CD4-positive, alpha-beta T cell treated with Interleukin-12 subunit alpha and Interleukin-12 subunit beta, for 1 hour (primary cell): ENCODE measurements around the gene PCDHGA11.
"Not testable (repeated sequence)": the region's sequence is repeated elsewhere in the genome, so short reads cannot be mapped to it uniquely, and the experiment has no call there.

Experiments used
- DNase-seq: peaks from one replicate; pipeline ENCODE4 v3.0.0-alpha.2; 2020

PCDHGA11 gene

DNA sequence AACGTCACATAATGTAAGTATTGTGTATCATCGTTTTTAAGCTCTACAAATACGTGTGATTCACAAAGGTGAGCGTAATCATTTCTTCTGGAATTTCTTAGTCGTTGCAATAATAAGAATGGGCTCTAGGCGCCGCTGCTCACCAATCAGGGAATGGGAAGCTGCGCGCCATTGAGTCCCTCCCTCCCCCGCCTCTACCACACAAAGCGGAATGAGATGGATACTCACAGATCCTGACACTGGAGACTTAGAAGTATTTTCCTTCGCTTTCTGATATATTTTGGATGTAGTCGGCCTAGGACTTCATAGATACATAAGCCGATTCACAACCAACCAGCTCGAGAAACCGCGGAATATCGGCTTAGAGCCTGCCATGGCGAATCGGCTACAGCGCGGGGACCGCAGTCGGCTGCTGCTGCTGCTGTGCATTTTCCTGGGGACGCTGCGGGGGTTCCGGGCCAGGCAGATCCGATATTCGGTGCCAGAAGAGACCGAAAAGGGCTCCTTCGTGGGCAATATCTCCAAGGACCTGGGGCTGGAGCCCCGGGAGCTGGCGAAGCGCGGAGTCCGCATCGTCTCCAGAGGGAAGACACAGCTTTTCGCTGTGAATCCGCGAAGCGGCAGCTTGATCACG lies at the start of gene PCDHGA11:
Gene PCDHGA11 (plus strand): TSS at position 197 of the 634 bp plus-strand sequence. CDS start 177 bp downstream, at position 374.
- peak; percentile 50 for DNase-seq

- DNase-seq = no peak
These were observed 49.0 kb upstream of the PCDHGA11 start for GRCh38 chr5:141371572-141372475.

DNA sequence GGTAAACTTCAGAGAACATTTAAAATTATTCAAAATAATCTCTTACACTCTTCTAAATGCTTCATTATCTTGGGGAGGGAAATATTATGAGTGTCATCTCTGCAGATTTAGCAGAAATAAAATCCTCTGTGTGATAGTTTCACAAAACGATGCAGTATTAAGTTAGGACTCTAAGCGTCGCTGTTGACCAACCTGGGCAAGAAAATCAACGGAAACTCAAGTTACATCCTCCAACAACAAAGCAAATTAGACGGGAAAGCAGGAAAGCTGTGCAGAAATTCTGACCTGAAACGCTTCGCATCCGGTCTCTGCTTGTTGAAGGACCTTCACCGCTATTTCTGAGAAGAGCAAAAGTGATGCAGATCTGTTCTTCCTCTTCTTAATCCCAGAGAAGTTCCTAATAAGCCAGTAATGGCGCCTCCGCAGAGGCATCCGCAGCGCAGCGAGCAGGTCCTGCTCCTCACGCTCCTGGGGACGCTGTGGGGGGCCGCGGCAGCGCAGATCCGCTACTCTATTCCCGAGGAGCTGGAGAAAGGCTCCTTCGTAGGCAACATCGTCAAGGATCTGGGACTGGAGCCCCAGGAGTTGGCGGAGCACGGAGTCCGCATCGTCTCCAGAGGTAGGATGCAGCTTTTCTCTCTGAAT lies 47.1 kb upstream of the PCDHGA11 start, which contains the start of gene PCDHGA6:
Gene PCDHGA6 (plus strand): TSS at position 219 of the 645 bp plus-strand sequence. CDS start 193 bp downstream, at position 412.
- peak; percentile 13 for DNase-seq

DNA sequence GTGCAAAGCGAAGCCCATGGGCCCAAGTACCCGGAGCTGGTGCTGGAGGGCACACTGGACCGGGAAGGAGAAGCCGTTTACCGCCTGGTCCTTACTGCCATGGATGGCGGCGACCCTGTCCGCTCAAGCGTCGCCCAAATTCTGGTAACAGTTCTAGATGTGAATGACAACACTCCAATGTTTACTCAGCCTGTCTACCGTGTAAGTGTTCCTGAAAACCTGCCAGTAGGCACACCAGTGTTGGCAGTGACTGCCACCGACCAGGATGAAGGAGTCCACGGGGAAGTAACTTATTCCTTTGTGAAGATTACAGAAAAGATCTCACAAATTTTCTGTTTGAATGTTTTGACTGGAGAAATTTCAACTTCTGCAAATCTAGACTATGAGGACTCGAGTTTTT lies 46.2 kb upstream of the PCDHGA11 start:
- no peak for DNase-seq

DNA sequence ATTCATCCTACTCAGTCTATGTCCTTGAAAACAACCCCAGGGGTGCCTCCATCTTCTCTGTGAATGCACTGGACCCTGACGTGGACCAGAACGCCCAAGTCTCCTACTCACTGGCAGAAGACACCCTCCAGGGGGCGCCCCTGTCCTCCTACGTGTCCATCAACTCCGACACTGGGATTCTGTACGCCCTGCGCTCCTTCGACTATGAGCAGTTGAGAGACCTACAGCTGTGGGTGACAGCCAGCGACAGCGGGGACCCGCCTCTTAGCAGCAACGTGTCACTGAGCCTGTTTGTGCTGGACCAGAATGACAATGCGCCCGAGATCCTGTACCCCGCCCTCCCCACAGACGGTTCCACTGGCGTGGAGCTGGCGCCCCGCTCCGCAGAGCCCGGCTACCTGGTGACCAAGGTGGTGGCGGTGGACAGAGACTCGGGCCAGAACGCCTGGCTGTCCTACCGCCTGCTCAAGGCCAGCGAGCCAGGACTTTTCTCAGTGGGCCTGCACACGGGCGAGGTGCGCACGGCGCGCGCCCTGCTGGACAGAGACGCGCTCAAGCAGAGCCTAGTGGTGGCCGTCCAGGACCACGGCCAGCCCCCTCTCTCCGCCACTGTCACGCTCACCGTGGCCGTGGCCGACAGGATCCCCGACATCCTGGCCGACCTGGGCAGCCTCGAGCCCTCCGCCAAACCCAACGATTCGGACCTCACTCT lies 45.3 kb upstream of the PCDHGA11 start:
- not testable (repeated sequence) for DNase-seq

- no peak for DNase-seq
These were observed 38.2 kb upstream of the PCDHGA11 start, which contains the start of gene PCDHGA7 for GRCh38 chr5:141382469-141383294. Gene PCDHGA7, plus strand, starts transcription at chr5:141382742. Its CDS starts 158 bp downstream, at chr5:141382900.

DNA sequence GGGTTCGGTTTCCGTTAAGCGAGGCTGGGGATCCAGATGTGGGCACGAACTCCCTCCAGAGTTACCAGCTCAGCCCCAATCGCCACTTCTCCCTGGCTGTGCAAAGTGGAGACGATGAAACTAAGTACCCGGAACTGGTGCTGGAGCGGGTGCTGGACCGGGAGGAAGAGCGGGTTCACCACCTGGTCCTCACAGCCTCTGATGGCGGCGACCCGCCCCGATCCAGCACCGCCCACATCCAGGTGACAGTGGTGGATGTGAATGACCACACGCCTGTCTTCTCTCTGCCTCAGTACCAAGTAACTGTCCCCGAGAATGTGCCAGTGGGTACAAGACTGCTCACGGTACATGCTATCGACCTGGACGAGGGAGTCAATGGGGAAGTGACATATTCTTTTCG lies 37.5 kb upstream of the PCDHGA11 start:
- no peak for DNase-seq

GRCh38 chr5:141384471-141385267 lies 36.2 kb upstream of the PCDHGA11 start:
- DNase-seq = no peak

DNA sequence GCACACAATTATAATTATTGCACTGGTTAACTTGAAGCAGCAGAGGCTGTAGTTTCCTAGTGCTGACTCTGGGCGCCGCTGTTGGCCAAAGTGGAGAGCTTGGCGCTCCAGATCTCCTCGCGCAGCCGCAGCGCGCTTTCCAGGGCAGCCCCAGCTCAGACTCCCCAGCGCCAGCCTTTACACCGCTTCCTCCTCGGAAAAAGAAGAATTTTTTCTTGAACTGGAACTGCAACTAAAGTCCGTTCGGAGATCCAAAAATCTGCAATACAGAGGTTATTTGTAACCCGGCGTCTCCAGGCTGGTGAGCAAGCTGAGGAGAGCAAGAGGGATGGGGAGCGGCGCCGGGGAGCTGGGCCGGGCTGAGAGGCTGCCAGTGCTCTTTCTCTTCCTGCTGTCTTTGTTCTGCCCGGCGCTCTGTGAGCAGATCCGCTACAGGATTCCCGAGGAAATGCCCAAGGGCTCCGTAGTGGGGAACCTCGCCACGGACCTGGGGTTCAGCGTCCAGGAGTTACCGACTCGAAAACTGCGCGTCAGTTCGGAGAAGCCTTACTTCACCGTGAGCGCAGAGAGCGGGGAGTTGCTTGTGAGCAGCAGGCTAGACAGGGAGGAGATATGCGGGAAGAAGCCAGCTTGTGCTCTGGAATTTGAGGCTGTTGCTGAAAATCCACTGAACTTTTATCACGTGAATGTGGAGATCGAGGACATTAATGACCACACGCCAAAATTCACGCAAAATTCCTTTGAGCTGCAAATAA lies 33.1 kb upstream of the PCDHGA11 start, which contains the start of gene PCDHGB4:
Gene PCDHGB4 (plus strand): TSS at position 142 of the 755 bp plus-strand sequence. CDS start 187 bp downstream, at position 329.
- DNase-seq = peak; percentile 23

DNA sequence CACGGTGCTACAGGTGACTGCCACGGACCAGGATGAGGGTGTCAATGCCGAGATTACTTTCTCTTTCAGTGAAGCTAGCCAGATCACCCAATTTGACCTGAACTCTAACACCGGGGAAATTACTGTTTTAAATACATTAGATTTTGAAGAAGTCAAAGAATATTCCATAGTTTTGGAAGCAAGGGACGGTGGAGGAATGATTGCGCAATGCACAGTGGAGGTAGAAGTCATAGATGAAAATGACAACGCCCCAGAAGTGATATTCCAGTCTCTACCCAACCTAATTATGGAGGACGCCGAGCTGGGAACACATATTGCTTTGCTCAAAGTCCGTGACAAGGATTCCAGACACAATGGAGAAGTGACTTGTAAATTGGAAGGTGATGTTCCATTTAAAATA lies 32.2 kb upstream of the PCDHGA11 start:
- DNase-seq = no peak

DNA sequence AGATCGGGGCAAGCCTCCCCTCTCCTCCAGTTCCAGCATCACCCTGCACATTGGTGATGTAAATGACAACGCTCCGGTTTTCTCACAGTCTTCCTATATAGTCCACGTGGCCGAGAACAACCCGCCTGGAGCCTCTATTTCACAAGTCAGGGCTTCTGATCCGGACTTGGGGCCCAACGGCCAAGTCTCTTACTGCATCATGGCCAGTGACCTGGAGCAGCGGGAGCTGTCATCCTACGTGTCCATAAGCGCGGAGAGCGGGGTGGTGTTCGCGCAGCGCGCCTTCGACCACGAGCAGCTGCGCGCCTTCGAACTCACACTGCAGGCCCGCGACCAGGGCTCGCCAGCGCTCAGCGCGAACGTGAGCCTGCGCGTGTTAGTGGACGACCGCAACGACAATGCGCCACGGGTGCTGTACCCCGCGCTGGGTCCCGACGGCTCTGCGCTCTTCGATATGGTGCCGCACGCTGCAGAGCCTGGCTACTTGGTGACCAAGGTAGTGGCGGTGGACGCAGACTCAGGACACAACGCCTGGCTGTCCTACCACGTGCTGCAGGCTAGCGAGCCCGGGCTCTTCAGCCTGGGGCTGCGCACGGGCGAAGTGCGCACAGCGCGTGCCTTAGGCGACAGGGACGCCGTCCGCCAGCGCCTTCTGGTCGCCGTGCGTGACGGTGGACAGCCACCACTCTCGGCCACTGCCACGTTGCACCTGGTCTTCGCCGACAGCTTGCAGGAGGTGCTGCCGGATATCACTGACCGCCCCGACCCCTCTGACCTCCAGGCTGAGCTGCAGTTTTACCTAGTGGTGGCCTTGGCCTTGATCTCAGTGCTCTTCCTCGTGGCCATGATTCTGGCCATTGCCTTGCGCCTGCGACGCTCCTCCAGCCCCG lies 31.5 kb upstream of the PCDHGA11 start:
- no peak for DNase-seq

DNA sequence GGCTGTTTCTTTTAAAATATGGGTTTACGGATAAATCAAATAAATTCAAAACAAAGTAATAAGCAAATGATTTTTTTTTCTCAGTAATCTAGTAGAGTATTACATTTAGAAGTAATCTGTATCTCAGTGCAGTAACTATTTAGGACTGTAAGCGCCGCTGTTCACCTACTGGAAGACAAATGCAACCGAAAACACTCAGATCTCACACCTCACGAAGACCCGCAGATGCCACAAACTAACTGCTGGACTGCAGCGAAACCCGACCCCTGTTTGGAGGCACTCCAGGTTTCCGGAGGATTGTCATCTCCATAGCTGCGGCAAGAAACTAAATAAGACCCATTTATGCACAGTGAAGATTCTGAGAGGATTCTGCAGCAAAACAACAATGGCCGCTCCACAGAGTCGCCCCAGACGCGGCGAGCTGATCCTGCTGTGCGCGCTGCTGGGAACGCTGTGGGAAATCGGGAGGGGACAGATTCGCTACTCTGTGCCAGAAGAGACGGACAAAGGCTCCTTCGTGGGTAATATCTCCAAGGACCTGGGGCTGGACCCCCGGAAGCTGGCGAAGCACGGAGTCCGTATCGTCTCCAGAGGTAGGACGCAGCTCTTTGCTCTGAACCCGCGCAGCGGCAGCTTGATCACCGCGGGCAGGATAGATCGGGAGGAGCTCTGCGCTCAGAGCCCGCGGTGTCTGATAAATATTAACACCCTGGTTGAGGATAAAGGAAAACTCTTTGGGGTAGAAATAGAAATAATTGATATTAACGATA lies 28.2 kb upstream of the PCDHGA11 start, which contains the start of gene PCDHGA8:
Gene PCDHGA8 (plus strand): TSS at position 205 of the 770 bp plus-strand sequence. CDS start 181 bp downstream, at position 386.
- DNase-seq = no peak

DNA sequence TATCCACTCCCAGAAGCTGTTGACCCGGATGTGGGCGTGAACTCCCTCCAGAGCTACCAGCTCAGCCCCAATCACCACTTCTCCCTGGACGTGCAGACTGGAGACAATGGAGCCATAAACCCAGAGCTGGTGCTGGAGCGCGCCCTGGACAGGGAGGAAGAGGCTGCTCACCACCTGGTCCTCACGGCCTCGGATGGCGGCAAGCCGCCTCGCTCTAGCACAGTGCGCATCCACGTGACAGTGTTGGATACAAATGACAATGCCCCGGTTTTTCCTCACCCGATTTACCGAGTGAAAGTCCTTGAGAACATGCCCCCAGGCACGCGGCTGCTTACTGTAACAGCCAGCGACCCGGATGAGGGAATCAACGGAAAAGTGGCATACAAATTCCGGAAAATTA lies 27.6 kb upstream of the PCDHGA11 start:
- no peak for DNase-seq

DNA sequence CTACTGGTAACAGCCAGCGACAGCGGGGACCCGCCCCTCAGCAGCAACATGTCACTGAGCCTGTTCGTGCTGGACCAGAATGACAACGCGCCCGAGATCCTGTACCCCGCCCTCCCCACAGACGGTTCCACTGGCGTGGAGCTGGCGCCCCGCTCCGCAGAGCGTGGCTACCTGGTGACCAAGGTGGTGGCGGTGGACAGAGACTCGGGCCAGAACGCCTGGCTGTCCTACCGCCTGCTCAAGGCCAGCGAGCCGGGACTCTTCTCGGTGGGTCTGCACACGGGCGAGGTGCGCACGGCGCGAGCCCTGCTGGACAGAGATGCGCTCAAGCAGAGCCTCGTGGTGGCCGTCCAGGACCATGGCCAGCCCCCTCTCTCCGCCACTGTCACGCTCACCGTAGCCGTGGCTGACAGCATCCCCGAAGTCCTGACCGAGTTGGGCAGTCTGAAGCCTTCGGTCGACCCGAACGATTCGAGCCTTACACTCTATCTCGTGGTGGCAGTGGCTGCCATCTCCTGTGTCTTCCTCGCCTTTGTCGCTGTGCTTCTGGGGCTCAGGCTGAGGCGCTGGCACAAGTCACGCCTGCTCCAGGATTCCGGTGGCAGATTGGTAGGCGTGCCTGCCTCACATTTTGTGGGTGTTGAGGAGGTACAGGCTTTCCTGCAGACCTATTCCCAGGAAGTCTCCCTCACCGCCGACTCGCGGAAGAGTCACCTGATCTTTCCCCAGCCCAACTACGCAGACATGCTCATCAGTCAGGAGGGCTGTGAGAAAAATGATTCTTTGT lies 26.3 kb upstream of the PCDHGA11 start:
- not testable (repeated sequence) for DNase-seq

- DNase-seq = peak; percentile 44
These were observed 22.9 kb upstream of the PCDHGA11 start, which contains the start of gene PCDHGB5 for GRCh38 chr5:141397756-141398551. Gene PCDHGB5, plus strand, starts transcription at chr5:141397947. Its CDS starts 181 bp downstream, at chr5:141398128.

DNA sequence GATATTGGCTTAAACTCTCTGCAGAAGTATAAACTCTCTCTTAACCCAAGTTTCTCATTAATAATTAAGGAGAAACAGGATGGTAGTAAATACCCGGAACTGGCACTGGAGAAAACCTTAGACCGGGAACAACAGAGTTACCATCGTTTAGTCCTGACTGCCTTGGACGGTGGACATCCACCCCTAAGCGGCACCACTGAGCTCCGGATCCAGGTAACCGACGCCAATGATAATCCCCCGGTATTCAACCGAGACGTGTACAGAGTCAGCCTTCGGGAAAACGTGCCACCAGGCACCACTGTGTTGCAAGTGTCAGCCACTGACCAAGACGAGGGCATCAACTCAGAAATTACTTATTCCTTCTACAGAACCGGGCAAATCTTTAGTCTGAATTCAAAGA lies 22.2 kb upstream of the PCDHGA11 start:
- no peak for DNase-seq
